ENCODE data around the gene TRIM65.

DNA sequence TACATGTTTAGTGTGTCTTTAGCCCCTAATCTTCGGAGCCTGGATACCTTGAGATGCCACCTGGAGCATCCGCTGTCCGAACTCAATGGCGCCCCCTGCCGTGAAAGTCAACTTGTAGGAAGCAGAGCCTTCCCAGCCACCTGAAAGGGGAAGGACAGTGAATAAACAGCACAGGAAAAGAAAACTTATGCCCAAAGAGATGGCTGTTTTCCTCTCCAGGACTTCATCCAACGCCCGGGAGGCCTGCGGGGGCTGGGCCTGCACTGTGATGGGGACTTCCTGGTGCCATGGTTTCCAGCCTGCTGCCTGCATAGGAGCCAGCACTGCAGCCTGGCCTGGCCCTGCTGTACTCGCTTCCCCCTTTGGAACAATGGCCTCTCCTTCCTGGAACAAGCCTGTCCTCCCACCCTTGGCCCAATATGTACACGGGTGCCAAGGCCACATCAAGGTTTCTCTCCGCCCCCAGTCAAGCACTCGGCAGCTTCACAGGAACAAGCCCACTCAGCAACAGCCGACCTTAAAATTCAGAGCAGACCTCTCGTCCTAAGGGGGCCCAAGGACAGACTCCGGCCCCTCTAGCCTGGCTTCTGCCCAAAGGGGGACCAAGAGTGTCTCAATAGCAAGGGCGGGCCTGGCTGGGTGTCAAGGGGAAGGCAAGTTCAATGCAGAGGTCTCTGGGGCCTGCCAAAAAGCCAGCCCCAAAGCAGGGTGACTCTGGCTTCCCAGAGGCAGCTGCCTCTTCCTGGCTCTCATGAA lies 48.0 kb downstream of the TRIM65 start:
- TF ChIP-seq FOXK2 (IDR thresholded peaks at IDR 0.05) = no peak
- TF ChIP-seq ELF4 (IDR thresholded peaks at IDR 0.05) = no peak
- TF ChIP-seq SUZ12 (IDR thresholded peaks at IDR 0.05) = no peak
- TF ChIP-seq SP1 (IDR thresholded peaks at IDR 0.05) = no peak
- no peak for TF ChIP-seq NFRKB (IDR thresholded peaks at IDR 0.05)
- TF ChIP-seq ARNT (IDR thresholded peaks at IDR 0.05) = no peak
- TF ChIP-seq BHLHE40 (IDR thresholded peaks at IDR 0.05; ENCODE audit: borderline replicate concordance) = no peak
- no peak for TF ChIP-seq L3MBTL2 (conservative IDR thresholded peaks at IDR 0.05)
- TF ChIP-seq FOXM1 (IDR thresholded peaks at IDR 0.05; ENCODE audit: borderline replicate concordance) = no peak
- no peak for TF ChIP-seq TARDBP (IDR thresholded peaks at IDR 0.05)
- TF ChIP-seq FOXA1 (IDR thresholded peaks at IDR 0.05) = no peak
- TF ChIP-seq, protein P1, sequence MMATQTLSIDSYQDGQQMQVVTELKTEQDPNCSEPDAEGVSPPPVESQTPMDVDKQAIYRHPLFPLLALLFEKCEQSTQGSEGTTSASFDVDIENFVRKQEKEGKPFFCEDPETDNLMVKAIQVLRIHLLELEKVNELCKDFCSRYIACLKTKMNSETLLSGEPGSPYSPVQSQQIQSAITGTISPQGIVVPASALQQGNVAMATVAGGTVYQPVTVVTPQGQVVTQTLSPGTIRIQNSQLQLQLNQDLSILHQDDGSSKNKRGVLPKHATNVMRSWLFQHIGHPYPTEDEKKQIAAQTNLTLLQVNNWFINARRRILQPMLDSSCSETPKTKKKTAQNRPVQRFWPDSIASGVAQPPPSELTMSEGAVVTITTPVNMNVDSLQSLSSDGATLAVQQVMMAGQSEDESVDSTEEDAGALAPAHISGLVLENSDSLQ (IDR thresholded peaks at IDR 0.05) = no peak
- no peak for TF ChIP-seq ZNF384 (IDR thresholded peaks at IDR 0.05)
- no peak for TF ChIP-seq HDGF (IDR thresholded peaks at IDR 0.05; ENCODE audit: borderline replicate concordance)
